ENCODE data around the gene FPR2.
A peak's percentile ranks its signal among the peaks of the same experiment; 100 is the strongest.
"Not testable (repeated sequence)": the region's sequence is repeated elsewhere in the genome, so short reads cannot be mapped to it uniquely, and the experiment has no call there.

Gene FPR2

GRCh38 chr19:51783372-51783771 is 22.4 kb downstream of the FPR2 start:
- no peak for DNase-seq (ENCODE audit: low read depth, low spot score)

GRCh38 chr19:51784109-51784785 is 23.3 kb downstream of the FPR2 start:
- DNase-seq (ENCODE audit: low read depth, low spot score) = no peak

GRCh38 chr19:51784922-51785690 is 24.1 kb downstream of the FPR2 start:
- no peak for DNase-seq (ENCODE audit: low read depth, low spot score)

- DNase-seq (ENCODE audit: low read depth, low spot score) = no peak
Measured at GRCh38 chr19:51786646-51787494, 25.9 kb downstream of the FPR2 start.

- DNase-seq (ENCODE audit: low read depth, low spot score) = no peak
Measured at GRCh38 chr19:51788029-51788428, 27.0 kb downstream of the FPR2 start.

GRCh38 chr19:51789061-51789795 is 28.2 kb downstream of the FPR2 start:
- DNase-seq (ENCODE audit: low read depth, low spot score) = no peak

GRCh38 chr19:51792932-51793331 is 32.0 kb downstream of the FPR2 start:
- DNase-seq (ENCODE audit: low read depth, low spot score) = no peak

- DNase-seq (ENCODE audit: low read depth, low spot score) = no peak
Measured at GRCh38 chr19:51793994-51794393, 33.0 kb downstream of the FPR2 start.

- DNase-seq (ENCODE audit: low read depth, low spot score) = no peak
Measured at GRCh38 chr19:51794885-51795490, 34.0 kb downstream of the FPR2 start, which contains the start of gene FPR3. TSS of gene FPR3 (plus strand) at chr19:51795157. CDS start at chr19:51823749, 28,592 bp downstream.

- DNase-seq (ENCODE audit: low read depth, low spot score) = no peak
Measured at GRCh38 chr19:51796195-51796679, 35.3 kb downstream of the FPR2 start.

- DNase-seq (ENCODE audit: low read depth, low spot score) = no peak
Measured at GRCh38 chr19:51797480-51797879, 36.5 kb downstream of the FPR2 start.

- DNase-seq (ENCODE audit: low read depth, low spot score) = no peak
Measured at GRCh38 chr19:51798062-51798461, 37.1 kb downstream of the FPR2 start.

- peak; percentile 93 for DNase-seq (ENCODE audit: low read depth, low spot score)
Measured at GRCh38 chr19:51799034-51799773, 38.2 kb downstream of the FPR2 start.

- no peak for DNase-seq (ENCODE audit: low read depth, low spot score)
Measured at GRCh38 chr19:51799774-51800472, 38.9 kb downstream of the FPR2 start.

GRCh38 chr19:51800473-51801244 is 39.7 kb downstream of the FPR2 start:
- DNase-seq (ENCODE audit: low read depth, low spot score) = no peak

- DNase-seq (ENCODE audit: low read depth, low spot score) = no peak
Measured at GRCh38 chr19:51802775-51803174, 41.8 kb downstream of the FPR2 start.

GRCh38 chr19:51803519-51803918 is 42.5 kb downstream of the FPR2 start:
- DNase-seq (ENCODE audit: low read depth, low spot score) = no peak

- no peak for DNase-seq (ENCODE audit: low read depth, low spot score)
Measured at GRCh38 chr19:51803967-51804366, 43.0 kb downstream of the FPR2 start.

- not testable (repeated sequence) for DNase-seq (ENCODE audit: low read depth, low spot score)
Measured at GRCh38 chr19:51804789-51805188, 43.8 kb downstream of the FPR2 start.

Data from smooth muscle cell of the brain vasculature (primary cell).